Measurements from ENCODE around the gene HEBP2.
"Not testable (repeated sequence)": the region's sequence is repeated elsewhere in the genome, so short reads cannot be mapped to it uniquely, and the experiment has no call there.

The HEBP2 gene, protein sequence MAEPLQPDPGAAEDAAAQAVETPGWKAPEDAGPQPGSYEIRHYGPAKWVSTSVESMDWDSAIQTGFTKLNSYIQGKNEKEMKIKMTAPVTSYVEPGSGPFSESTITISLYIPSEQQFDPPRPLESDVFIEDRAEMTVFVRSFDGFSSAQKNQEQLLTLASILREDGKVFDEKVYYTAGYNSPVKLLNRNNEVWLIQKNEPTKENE

DNA sequence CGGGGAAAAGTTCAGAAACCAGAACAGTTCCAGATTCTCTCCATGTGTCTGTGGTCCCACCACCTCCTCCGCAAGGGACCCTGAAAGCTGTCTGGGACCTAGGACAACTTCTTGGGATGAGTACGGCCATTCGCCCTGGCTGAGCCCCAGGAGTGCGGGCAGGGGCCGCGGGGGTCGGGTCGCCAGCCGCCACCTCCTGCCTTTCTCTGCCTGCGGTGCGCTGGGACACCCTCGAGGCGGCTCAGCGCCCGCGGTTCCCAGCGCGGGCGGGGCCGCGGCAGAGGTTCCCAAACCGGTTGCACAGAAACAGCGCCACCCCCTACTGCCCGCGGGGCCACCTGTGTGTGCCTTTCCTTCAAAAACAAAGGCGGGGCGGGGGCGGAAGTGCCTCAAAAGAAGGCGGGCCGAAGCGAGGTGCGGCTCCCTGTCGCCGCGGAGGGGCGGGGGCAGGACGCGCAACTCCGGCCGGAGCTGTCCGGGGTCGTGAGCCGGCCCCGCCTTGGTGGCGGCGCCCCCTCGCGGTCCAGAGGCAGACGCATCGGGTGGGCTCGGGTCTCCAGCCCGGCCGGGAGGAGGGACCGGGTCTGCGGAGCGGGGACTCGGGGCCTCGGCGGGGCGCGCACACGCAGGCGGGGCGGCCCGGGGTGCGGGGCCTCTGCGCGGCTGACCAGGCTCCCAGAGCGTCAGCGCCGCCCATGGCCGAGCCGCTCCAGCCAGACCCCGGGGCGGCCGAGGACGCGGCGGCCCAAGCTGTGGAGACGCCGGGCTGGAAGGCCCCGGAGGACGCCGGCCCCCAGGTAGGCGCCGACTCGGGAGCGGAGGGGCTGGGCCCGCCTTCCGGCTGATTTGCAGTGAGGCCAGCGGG is at the start of gene HEBP2:
Gene HEBP2, plus strand, starts transcription at position 423 of the 865 bp plus-strand sequence. Its CDS starts 273 bp downstream, at position 696.
- DNase-seq, result peak; percentile 92

DNA sequence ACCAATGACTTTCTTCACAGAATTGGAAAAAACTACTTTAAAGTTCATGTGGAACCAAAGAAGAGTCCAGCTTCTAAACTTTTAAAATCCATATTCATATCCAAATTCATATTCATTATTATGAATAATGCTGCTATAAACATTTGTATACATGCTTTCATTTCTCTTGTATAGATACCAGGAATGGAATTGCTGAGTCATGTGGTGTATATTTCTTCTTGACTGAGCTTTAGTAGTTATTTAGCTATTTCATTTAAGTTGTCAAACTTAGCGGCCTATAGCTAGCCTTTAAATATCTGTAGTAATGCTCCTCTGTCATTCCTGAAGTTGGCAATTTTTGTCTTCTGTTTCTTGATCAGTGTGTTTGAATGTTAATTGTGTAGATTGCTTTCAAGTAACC is 46.1 kb upstream of the HEBP2 start:
- DNase-seq, result no peak

DNA sequence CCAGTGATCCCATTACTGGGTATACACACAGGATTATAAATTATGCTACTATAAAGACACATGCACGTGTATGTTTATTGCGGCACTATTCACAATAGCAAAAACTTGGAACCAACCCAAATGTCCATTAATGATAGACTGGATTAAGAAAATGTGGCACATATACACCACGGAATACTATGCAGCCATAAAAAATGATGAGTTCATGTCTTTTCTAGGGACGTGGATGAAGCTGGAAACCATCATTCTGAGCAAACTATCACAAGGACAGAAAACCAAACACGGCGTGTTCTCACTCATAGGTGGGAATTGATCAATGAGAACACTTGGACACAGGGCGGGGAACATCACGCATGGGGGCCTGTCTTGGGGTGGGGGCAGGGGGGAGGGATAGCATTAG is 35.3 kb upstream of the HEBP2 start:
- not testable (repeated sequence) for DNase-seq

DNA sequence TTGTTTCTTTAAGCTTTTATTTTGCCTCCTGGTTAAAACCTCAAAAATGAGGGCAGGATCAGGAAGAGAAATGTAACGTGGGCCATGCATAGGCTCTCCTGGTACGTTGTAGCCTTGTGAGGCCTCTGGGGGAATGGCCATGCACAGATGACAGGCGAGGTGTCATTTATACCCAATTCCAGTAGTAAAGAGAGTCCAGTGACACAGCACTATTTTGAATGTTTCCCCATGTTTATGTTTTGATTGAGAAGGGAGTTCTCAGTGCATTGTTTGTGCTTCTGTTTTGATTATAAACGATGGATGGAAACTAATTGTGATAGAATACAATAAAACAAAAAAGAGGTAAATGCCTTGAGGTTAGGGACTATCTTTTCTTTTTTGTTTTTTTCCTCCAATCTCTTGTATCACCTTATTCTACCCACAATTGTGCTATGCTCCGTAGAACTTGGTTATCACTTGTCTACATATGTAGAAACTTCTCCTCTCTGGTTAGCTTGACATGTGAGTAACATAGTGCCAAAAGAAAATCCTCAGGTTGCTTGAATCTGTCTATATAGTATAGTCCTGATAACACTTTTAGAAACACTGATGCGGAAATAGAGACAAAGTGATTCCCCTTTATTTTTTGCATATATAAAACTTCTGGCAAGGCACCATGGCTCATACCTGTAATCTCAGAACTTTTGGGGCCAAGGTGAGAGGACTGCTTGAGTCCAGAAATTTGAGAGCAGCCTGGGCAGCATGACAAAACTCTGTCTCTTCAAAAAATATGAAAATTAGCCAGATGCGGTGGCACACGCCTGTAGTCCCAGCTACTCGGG is 33.2 kb upstream of the HEBP2 start:
- DNase-seq, result no peak

DNA sequence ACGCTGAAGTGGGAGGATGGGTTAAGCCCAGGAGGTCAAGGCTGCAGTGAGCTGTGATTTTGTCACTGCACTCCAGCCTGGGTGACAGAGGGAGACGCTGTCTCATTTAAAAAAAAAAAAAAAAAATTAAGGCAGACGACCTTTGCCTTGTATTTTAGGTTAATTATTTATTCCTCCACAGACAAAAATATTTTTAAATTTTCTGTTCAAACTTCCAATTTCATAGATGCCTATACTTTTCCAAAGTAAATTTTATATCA is 32.6 kb upstream of the HEBP2 start:
- DNase-seq, result no peak

DNA sequence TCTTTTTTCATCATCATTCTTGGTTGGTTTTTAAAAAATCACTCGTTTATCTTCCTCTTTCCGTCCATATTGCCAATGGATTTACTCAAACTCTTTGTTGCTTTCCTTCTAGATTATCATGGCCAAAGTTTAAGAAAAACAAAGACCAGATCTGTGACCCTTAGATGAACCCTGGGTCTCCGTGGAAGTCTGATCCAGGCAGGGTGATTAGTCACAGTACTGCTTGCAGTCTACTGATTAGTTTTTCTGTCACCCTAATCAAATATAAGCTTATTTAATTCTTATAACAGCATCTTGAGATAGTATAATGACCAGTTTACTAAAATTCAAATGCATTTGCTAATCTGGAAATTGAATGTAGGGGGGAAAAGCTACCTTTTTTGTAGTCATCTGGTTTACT is 32.3 kb upstream of the HEBP2 start:
- no peak for DNase-seq

DNA sequence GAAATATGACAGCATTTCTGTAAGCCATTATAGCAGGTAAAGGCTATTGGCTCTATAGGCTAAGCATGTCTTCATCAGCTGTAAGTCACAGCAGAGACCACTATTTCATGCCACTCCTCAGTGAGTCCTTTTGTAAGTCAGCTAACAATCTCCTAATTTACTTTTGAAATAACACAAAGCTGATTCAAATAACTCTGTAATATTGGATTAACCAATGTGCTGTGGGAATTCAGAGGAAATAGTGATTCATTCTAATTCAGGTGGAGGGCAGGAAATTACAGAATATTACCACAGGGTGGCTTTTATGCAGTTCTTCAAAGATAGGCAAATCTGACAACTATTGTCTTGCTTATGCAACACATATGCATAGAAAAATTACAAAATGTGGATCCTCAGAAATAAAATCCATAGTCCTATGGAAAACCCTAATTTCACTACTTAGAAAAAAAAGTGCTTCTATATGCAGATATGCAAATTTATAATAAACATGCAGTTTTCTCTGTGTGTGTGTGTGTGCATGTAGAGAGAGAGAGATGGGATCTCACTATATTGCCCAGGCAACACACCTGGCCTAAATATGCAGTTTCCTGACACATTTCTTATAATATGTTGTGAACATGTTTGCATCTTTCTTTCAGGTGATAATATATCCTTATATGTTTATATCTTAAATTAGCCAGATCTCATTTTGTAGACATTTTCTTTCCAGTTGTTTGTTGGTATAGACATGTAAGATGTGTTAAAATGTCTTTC is 31.1 kb upstream of the HEBP2 start:
- DNase-seq, result no peak

DNA sequence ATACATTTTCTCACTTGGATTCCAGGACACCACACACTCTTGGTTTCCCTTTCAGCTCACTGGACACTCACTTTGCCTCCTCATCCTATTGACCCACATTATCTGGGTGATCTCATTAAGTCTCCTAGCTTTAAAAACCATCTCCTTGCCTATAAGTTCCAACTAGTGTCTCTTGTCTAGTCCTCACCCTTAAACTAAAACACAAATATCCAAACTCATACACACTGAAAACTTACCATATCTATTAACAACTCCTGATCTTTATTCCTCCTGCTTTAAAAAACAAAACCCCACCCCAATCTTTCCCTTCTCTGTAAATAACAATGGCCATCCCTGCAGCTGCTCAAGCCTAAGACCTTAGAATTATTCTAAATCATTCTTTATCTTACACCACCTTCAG is 29.8 kb upstream of the HEBP2 start:
- DNase-seq, result no peak

DNA sequence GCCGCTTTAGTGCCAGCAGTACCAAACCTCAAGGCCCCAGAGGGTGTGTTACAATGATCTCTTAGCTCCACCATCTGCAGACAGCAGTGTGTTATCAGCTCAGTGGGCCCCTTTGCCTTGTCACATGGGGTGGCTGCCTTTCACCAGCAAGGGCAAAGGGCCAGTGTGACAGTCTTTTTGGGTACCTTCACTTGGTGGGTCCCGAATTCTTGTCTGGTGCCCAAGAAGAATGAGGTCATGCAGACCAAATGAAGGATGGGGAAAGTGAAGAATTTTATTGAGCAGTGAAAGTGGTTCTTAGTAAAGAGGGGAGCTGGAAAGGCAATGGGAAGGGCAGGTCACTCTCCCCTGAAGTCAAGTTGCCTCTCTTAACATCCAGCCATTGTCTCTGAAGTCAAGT is 29.2 kb upstream of the HEBP2 start:
- no peak for DNase-seq

DNA sequence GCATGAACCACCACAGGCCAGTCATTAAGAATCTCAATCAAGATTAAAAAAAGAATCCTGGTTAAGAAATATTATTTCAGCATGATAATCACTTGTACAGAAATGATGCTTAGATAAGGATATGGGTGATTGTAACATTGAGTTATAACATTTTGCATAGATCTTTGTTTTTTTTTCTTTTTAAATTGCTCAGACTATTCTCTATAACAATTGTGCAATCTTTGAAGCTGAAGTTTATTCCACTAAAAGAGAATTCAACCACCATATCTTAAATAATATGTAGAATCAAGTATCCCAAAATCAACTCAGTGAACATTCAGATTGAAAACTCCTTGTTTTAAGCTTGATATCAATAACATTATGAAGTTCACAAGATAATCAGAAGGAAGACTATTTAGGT is 27.0 kb upstream of the HEBP2 start:
- DNase-seq, result no peak

DNA sequence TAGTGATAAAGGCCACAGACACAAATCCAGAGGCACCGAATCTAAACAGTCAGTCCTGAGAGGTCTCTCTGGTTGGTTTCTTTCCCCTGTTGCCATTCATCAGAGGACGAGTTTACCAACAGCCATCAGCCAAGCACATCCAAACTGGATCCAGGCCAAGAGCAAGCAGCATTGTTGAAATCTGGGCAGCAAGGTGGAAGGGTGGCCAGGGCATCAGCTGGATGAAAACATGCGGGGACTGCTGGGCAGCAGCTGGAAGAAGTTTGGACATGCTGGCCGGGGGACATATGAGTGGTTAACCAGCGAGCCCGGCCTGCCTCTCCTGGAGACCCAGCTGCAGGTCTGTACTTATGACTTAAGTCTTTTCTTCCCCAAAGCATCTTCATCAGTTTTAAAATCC is 26.2 kb upstream of the HEBP2 start, which contains the start of gene SMIM28:
Gene SMIM28, plus strand, starts transcription at position 62 of the 400 bp plus-strand sequence. Its CDS starts 168 bp downstream, at position 230.
- DNase-seq, result no peak

DNA sequence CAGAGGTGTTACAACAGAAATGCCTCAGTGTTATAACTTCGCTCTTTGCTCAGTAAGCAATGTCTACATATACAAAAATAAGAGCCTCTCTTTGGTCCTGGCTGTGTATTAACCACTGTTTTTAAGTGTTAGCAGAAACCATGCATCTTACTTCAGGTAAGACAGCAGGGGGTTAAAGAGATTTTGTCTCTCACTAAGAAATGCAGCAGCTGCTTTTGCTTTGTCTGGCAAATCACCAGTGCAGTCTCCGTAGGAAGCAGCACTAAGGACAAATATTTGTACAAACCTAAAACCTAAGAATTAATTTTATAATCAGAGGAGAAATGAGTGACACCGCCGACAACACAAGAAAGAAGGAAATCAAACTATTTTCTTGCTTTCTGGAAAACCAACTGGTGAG is 25.6 kb upstream of the HEBP2 start:
- no peak for DNase-seq

DNA sequence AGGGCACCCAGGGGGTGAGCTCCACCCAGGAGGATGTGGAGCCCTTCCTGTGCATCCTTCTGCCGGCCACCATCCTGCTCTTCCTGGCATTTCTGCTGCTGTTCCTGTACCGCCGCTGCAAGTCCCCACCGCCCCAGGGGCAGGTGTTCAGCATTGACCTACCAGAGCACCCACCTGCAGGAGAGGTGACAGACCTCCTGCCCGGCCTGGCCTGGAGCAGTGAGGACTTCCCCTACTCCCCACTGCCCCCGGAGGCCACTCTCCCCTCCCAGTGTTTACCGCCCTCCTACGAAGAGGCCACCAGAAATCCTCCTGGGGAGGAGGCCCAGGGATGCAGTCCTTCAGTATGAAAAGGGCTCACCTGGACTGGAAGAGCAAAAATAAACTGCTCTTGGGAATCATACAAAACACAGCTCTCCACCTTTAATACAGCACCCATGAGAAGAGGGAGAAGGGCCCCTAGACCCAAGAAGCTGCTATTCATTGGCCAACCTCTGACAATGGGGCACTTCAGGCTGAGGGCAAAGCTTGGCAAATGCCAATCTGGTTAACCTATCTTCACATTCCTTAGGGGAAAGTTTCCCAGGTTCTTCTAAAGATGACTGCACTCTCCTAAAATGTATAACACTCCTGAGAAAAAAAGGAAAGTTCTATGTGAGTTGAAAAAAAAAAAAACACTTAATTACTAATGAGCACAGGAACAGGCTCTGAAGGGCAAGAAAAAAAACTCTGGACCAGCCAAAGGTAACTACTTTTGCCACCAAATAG is 21.3 kb upstream of the HEBP2 start:
- DNase-seq, result no peak

DNA sequence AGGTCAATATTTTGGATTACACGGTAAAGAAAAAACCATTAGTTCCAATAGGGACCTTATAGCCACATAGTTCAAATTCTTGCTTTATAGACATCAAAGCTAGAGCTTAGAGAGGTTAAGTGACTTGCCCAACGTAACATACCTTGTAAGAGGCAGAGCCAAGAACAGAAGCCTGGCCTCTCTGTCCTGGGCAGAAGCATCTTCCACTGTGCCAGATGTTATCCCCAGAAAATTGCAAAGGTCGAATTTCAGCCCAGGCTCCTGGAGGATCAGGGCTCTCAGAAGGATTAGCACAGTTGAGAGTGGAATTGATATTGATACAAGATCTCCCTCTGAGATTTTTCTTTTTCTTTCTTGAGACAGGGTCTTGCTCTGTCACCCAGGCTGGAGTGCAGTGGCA is 20.2 kb upstream of the HEBP2 start:
- no peak for DNase-seq

DNA sequence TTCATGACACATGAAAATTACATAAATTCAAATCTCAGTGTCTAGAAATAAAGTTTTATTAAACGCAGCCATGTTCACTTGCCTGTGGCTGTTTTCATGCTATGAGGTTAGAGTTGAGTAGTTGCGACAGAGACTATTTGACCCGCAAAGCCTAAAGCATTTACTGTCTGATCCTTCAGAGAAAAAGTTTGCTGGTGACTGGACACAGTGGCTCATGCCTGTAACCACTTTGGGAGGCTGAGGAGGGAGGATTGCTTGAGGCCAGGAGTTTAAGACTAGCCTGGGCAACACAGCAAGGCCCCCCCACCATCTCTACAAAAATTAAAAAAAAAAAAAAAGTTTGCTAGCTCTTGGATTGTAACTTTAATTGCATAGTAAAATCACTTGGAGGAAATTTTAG is 17.1 kb upstream of the HEBP2 start:
- DNase-seq, result no peak

DNA sequence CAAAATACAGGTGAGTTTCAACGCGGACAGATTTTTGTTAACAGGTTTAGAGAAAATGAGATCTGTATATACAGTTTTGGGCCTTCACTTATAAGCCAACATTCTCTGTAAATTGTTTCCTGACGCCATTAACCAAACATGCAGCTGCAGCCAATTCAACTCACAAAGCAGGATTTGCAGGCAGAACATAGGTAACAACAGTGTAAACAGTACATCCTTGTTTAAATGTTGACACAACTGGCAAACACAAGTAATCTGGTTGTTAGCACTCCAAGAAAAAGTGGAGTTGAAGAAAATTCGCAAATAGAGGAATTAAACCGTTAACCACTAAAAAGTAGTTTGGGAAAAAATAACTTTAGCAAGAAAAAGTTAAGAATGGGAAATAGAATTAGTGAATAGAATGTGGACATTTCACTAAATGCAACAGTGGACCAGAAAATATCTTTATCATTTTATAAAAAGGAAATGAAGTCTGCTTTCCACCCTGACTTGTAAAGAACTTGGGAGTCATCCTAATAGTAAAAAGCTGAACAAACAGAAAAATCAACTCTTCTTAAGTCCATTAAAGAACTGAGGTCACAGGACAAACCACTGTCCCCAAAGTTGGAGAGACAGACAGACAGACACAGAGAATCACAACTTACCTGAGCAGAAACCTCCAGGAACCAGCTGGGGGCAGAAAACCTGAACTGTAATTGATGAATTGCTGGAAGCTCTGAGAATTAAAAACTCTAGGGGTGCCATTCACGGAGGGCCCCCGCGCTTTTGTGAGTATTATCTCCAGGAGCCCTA is 16.2 kb upstream of the HEBP2 start:
- no peak for DNase-seq

DNA sequence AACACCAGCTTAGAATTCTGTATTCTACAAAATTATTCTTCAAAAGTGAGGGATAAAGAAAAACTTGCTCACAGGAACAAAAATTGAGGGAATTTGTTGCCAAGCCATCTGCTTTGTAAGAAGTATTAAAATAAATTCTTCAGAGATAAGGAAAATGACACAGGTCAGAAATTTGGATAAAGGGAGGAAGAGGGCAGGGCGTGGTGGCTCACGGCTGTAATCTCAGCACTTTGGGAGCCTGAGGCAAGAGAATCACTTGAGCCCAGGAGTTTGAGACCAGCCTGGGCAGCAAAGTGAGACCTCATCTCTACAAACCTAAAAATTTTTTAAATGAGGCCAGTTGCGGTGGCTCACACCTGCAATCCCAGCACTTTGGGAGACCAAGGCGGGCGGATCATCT is 14.5 kb upstream of the HEBP2 start:
- no peak for DNase-seq

DNA sequence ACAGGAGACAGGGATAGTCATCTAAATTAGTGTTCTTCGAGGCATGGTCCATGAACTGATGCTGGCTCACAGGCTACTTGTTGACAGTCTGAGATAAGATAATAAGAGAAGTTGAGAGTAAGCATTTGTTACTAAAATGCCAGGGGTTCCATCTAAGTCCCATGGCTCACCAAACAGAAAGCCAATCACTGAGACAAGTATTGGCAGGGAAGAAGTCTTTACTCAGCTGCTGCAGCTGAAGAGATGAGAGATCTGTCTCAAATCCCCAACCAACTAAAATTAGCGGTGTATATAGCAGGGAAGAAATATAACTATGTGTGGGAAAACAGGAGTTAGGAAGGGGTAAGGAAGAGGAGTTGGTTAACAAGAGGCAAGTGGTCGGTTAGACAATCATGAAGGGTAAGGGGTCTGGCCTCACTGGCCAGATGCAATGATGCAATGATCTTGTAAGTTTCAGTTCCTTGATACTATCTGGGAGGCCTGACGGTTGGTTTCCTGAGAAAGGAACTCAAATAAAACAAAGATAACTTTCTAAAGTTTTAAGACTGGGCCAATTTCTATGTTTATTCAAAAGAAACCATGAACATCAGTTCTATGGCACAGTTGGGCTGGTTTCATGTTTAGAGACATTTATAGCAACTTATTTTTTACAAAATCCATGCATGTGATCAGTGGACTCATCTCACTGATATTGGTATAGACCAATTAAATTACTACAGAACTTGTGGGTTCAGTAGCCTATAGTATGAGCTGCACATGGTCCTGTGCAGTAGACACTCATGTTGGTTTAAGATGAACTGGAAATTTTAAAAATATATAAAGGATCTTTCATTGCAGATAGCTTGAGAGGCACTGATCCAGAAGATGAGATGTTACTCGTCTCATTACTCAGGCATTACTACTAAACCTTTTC is 9.9 kb upstream of the HEBP2 start:
- DNase-seq, result no peak

DNA sequence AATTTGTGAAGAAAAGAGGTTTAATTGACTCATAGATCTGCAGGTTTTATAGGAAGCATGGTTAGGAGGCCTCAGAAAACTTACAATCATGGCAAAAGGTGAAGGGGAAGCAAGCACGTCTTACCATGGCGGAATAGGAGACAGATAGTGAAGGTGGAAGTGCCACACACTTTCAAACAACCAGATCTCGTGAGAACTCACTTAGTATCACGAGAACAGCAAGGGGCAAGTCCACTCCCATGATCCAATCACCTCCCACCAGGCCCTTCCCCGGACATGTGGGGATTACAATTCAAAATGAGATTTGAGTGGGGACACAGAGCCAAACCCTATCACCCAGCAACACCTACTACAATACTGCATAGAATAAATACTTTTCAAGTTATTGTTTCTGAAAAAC is 7.3 kb upstream of the HEBP2 start:
- no peak for DNase-seq
